ENCODE measurements around the gene PSPC1. TPM values are rescaled to one million over a fixed set of nuclear protein-coding genes. Genes with fewer than 3 reads are reported as not detected.
"Not testable (repeated sequence)": the region's sequence is repeated elsewhere in the genome, so short reads cannot be mapped to it uniquely, and the experiment has no call there.

Gene PSPC1
- total RNA-seq, 3 donors from 2014 or later (not counting 1 experiment from before 2014, with no cell fraction given): 94.1 to 110 (median 107) TPM

DNA sequence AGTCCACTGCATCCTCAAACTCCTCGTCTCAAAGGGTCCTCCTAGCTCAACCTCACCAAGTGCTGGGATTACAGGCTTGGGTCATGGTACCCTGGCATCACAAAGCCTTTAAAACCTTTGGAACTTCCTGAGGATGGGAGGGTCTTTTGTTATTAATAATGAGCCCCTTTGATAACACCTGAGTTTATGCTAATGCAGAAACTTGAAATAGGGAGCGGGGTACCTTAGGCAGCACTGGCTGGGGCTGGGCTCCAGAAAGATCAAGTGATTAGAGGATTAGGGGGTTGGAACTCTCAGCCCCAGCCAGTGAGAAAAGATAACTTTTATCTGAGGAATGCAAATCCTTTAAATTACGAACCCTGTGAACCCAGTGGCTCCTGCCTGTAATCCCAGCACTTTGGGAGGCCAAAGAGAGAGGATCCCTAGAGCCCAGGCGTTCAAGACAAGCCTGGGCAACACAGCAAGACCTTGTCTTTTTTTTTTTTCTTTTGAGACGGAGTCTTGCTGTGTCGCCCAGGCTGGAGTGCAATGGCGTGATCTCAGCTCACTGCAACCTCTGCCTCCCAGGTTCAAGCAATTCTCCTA lies 9.3 kb upstream of the PSPC1 start:
- 99% methylated on average over 7 of the region's 7 CpGs for WGBS (ENCODE audit: insufficient coverage)
- Histone ChIP-seq H3K36me3 (ENCODE audit: control insufficient read depth, insufficient read depth, low read length) (no peaks in the 10 kb centered on the region), H3K4me3 (ENCODE audit: low read length) (no peak overlapping the region), H3K27me3 (ENCODE audit: control insufficient read depth, insufficient read depth, low read length) (no peaks in the 10 kb centered on the region), H3K9me3 (ENCODE audit: control insufficient read depth, insufficient read depth, low read length) (no peaks in the 10 kb centered on the region), H3K4me1 (ENCODE audit: control insufficient read depth, insufficient read depth, low read length) (no peaks in the 10 kb centered on the region), H3K27ac (ENCODE audit: low read length) (no peak overlapping the region)
- H3K9me3 Mint-ChIP-seq: no peaks in the 10 kb centered on the region
- no peak for ATAC-seq
- TF ChIP-seq, protein P1, sequence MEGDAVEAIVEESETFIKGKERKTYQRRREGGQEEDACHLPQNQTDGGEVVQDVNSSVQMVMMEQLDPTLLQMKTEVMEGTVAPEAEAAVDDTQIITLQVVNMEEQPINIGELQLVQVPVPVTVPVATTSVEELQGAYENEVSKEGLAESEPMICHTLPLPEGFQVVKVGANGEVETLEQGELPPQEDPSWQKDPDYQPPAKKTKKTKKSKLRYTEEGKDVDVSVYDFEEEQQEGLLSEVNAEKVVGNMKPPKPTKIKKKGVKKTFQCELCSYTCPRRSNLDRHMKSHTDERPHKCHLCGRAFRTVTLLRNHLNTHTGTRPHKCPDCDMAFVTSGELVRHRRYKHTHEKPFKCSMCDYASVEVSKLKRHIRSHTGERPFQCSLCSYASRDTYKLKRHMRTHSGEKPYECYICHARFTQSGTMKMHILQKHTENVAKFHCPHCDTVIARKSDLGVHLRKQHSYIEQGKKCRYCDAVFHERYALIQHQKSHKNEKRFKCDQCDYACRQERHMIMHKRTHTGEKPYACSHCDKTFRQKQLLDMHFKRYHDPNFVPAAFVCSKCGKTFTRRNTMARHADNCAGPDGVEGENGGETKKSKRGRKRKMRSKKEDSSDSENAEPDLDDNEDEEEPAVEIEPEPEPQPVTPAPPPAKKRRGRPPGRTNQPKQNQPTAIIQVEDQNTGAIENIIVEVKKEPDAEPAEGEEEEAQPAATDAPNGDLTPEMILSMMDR (IDR thresholded peaks at IDR 0.05): no peak
- intact Hi-C loops (cut with micrococcal nuclease): no loop called here
- no peaks in the 10 kb centered on the region for H3K36me3 Mint-ChIP-seq
- no peak for DNase-seq
- H3K4me1 Mint-ChIP-seq: no peaks in the 10 kb centered on the region
- no peak overlapping the region for H3K27ac Mint-ChIP-seq
- H3K27me3 Mint-ChIP-seq (ENCODE audit: low read depth in 2 of 2): no peaks in the 10 kb centered on the region
- H3K4me3 Mint-ChIP-seq: no peak overlapping the region

DNA sequence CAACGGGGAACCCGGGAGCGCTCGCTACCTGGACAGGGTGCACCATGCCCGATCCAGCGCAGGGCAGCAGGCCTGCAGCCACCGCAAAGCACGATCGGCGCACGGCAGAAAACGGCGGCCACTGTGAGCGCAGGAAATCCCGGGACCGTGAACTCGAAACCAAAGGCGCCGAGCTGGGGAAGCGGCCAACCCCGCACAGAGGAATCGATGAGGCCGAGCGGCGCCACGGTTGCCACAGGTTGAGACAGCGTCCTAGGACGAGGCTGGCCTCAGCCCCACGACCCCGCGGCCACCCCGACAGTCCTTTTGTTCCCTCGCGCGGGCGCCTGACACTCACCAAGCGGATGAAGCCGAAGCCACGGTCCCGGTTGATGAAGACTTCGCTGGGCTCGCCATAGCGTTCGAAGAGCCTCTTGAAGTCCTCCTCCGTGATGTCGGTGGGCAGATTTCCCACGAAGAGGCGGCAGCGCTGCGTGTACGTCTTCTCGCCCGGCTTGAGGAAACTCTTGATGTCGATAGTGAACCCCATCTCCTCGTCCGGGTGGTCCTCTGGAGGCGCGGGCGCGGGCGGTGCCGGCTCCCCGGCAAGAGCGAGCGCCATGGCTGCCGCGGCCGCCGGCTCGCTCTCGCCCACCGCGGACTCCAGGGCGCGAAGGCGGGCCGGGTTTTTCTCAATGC lies 557 bp downstream of the PSPC1 start:
- peaks cover 6 to 7% of the 10 kb centered on the region in 2 donors for H3K4me1 Mint-ChIP-seq
- H3K27me3 Mint-ChIP-seq (ENCODE audit: low read depth in 2 of 2): no peaks in the 10 kb centered on the region
- Histone ChIP-seq H3K27ac (ENCODE audit: low read length) (peak overlapping the region; percentile 93), H3K4me3 (ENCODE audit: low read length) (peak overlapping the region; percentile 96), H3K27me3 (ENCODE audit: control insufficient read depth, insufficient read depth, low read length) (no peaks in the 10 kb centered on the region), H3K36me3 (ENCODE audit: control insufficient read depth, insufficient read depth, low read length) (no peaks in the 10 kb centered on the region), H3K4me1 (ENCODE audit: control insufficient read depth, insufficient read depth, low read length) (peaks cover 13% of the 10 kb centered on the region), H3K9me3 (ENCODE audit: control insufficient read depth, insufficient read depth, low read length) (no peaks in the 10 kb centered on the region)
- H3K27ac Mint-ChIP-seq: peak overlapping the region; percentile 98 to 99
- H3K36me3 Mint-ChIP-seq: no peaks in the 10 kb centered on the region
- DNase-seq (peak; percentile 55 to 74), ATAC-seq (peak; percentile 58 to 69 (median 64))
- peak overlapping the region; percentile 99 for H3K4me3 Mint-ChIP-seq
- intact Hi-C loops (cut with micrococcal nuclease): loop anchor here (2.0 to 10.0 kb wide), 2 partner anchors 81 to 183 kb away; partner anchors contain the start of gene ZMYM5
- TF ChIP-seq, protein P1 (IDR thresholded peaks at IDR 0.05): no peak
- WGBS (ENCODE audit: insufficient coverage): under 1% methylated on average over 77 of the region's 77 CpGs
- H3K9me3 Mint-ChIP-seq: no peaks in the 10 kb centered on the region

DNA sequence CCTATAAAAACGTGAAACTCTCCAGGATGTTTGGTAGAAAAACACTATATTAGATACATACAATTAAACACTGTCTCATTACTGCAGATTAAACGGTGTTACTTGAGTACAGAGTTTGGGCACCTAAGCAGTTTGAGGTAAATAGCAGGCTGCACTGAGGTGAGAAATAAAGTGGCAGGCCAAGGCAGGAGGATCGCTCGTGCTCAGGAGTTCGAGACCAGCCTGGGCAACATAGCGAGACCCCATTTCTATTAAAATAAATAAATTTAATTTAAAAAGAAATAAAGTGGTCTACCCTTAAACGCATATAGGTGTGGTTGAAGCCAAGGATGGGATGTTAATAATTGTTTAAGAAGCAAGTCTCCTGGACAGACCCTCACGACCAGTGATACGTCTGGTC lies 1.2 kb downstream of the PSPC1 start:
- Mint-ChIP-seq H3K4me1 (peaks cover 6 to 7% of the 10 kb centered on the region in 2 donors), H3K27ac (peak overlapping the region; percentile 98 to 99)
- peak in 1 of 2 donors; percentile 26 for DNase-seq

DNA sequence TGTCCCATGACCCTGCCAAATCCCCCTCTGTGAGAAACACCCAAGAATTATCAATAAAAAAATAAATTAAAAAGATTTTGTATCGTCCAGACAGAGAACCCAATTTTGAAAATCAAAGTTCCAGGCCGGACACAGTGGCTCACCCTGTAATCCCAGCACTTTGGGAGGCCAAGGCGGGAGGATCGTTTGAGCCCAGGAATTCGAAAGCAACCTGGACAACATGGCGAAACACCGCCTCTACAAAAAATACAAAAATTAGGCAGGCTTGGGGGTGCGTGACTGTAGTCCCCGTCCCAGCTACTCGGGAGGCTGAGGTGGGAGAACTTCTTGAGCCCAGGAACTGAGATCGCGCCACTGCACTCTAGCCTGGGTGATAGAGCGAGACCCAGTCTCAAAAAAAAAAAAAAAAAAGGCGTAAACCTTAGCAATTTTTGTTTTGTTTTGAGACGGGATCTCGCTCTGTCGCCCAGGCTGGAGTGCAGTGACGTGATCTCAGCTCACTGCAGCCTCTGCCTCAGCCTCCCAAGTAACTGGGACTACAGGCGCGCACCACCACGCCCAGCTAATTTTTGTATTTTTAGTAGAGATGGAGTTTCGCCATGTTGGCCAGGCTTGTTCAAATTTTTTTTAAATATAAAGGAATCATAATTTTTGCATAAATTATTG lies 1.9 kb downstream of the PSPC1 start:
- H3K4me3 ChIP-seq (ENCODE audit: low read length): peak overlapping the region; percentile 96
- peaks cover 26% of the 10 kb centered on the region for H3K4me1 ChIP-seq (ENCODE audit: control insufficient read depth, insufficient read depth, low read length)
- not testable (repeated sequence) for H3K36me3 ChIP-seq (ENCODE audit: control insufficient read depth, insufficient read depth, low read length); H3K27me3 Mint-ChIP-seq (ENCODE audit: low read depth in 2 of 2); ATAC-seq; H3K27me3 ChIP-seq (ENCODE audit: control insufficient read depth, insufficient read depth, low read length); H3K9me3 Mint-ChIP-seq; H3K36me3 Mint-ChIP-seq; H3K9me3 ChIP-seq (ENCODE audit: control insufficient read depth, insufficient read depth, low read length)
- WGBS (ENCODE audit: insufficient coverage): 75% methylated on average over 20 of the region's 22 CpGs
- intact Hi-C loops (cut with micrococcal nuclease): loop anchor here (10.0 kb wide), 1 partner anchor 184 kb away; no protein-coding TSS in a partner anchor
- H3K4me1 Mint-ChIP-seq: peaks cover 10 to 12% of the 10 kb centered on the region in 2 donors
- H3K27ac ChIP-seq (ENCODE audit: low read length): peak overlapping the region; percentile 24
- H3K4me3 Mint-ChIP-seq: peak overlapping the region; percentile 91
- DNase-seq: peak in 1 of 2 donors; percentile 30
- peak overlapping the region; percentile 98 to 99 for H3K27ac Mint-ChIP-seq

More for the DNA sequence above, 1.2 kb downstream of the PSPC1 start:
- H3K4me3 Mint-ChIP-seq: peak overlapping the region; percentile 99
- H3K9me3 Mint-ChIP-seq: no peaks in the 10 kb centered on the region
- H3K36me3 ChIP-seq (ENCODE audit: control insufficient read depth, insufficient read depth, low read length): no peaks in the 10 kb centered on the region
- no peaks in the 10 kb centered on the region for H3K9me3 ChIP-seq (ENCODE audit: control insufficient read depth, insufficient read depth, low read length)
- intact Hi-C loops (cut with micrococcal nuclease): loop anchor here (10.0 kb wide), 1 partner anchor 183 kb away; no protein-coding TSS in a partner anchor
- TF ChIP-seq, protein P1 (IDR thresholded peaks at IDR 0.05): no peak
- no peak for ATAC-seq
- peak overlapping the region; percentile 93 for H3K27ac ChIP-seq (ENCODE audit: low read length)
- H3K36me3 Mint-ChIP-seq: no peaks in the 10 kb centered on the region
- 3% methylated on average over 4 of the region's 9 CpGs for WGBS (ENCODE audit: insufficient coverage)
- no peaks in the 10 kb centered on the region for H3K27me3 Mint-ChIP-seq (ENCODE audit: low read depth in 2 of 2)
- peak overlapping the region; percentile 96 for H3K4me3 ChIP-seq (ENCODE audit: low read length)
- H3K4me1 ChIP-seq (ENCODE audit: control insufficient read depth, insufficient read depth, low read length): peaks cover 20% of the 10 kb centered on the region
- no peaks in the 10 kb centered on the region for H3K27me3 ChIP-seq (ENCODE audit: control insufficient read depth, insufficient read depth, low read length)

Measured in natural killer cell (primary cell).